HUES64 (cell line): Measurements from ENCODE around the gene LUZP4.
"Not testable (repeated sequence)": the region's sequence is repeated elsewhere in the genome, so short reads cannot be mapped to it uniquely, and the experiment has no call there.

ENCODE experiments used
- H3K27ac ChIP-seq: 2 replicates; pipeline ENCODE4 v1.7.0; 2013; ENCODE audit warnings: low read depth, low read length, inconsistent platforms
- H3K27me3 ChIP-seq: 2 replicates; pipeline ENCODE4 v1.6.1; 2013; ENCODE audit warnings: mild to moderate bottlenecking, low read length; ENCODE audit not compliant: insufficient read depth
- H3K36me3 ChIP-seq: 2 replicates; pipeline ENCODE4 v1.6.1; 2013; ENCODE audit warnings: mild to moderate bottlenecking, low read length; ENCODE audit not compliant: insufficient read depth
- H3K4me1 ChIP-seq: 2 replicates; pipeline ENCODE4 v1.6.1; 2013; ENCODE audit warnings: mild to moderate bottlenecking, low read length, moderate library complexity; ENCODE audit not compliant: insufficient read depth
- H3K4me3 ChIP-seq: 2 replicates; pipeline ENCODE4 v1.5.1; 2013; ENCODE audit warnings: mild to moderate bottlenecking, low read length, moderate library complexity
- H3K9ac ChIP-seq: 2 replicates; pipeline ENCODE4 v1.6.1; 2013; ENCODE audit warnings: mild to moderate bottlenecking, low read depth, low read length
- H3K9me3 ChIP-seq: 2 replicates; pipeline ENCODE4 v1.6.1; 2013; ENCODE audit warnings: low read depth, low read length; ENCODE audit not compliant: insufficient read depth
- WGBS: fragments of 150-250, 120-280 bp; methylation state at CpG from one replicate; pipeline ENCODE4 v1.1.7; 2013; ENCODE audit warnings: missing lambda C conversion rate; 5-methylcytosine and 5-hydroxymethylcytosine counted together

Gene LUZP4

GRCh38 chrX:115284877-115285276 is 4.6 kb upstream of the LUZP4 start:
- Histone ChIP-seq H3K9ac (no peak overlapping the region), H3K27ac (no peak overlapping the region), H3K9me3 (no peaks in the 10 kb centered on the region), H3K27me3 (no peaks in the 10 kb centered on the region), H3K4me1 (no peaks in the 10 kb centered on the region), H3K4me3 (no peak overlapping the region), H3K36me3 (no peaks in the 10 kb centered on the region)
- WGBS = 85% methylated on average over 3 of the region's 4 CpGs

- no peak overlapping the region for H3K27ac ChIP-seq
- WGBS = no CpG with 5 or more reads among the region's 1 CpG
- H3K4me3 ChIP-seq = no peak overlapping the region
- no peaks in the 10 kb centered on the region for H3K9me3 ChIP-seq
- H3K36me3 ChIP-seq = no peaks in the 10 kb centered on the region
- H3K9ac ChIP-seq = no peak overlapping the region
- H3K27me3 ChIP-seq = no peaks in the 10 kb centered on the region
- H3K4me1 ChIP-seq = no peaks in the 10 kb centered on the region
Measured at GRCh38 chrX:115297189-115297588, 7.7 kb downstream of the LUZP4 start.

- Histone ChIP-seq H3K36me3 (no peaks in the 10 kb centered on the region), H3K9me3 (0 out of 2 replicates have a peak, but pooled peaks cover 5% of the 10 kb centered on the region), H3K9ac (no peak overlapping the region), H3K27me3 (no peaks in the 10 kb centered on the region), H3K4me1 (peaks cover 10% of the 10 kb centered on the region), H3K27ac (no peak overlapping the region), H3K4me3 (0 out of 2 replicates have a peak overlapping the region, but pooled peaks have one; percentile 42)
- no CpG with 5 or more reads among the region's 1 CpG for WGBS
Measured at GRCh38 chrX:115311139-115311538, 21.6 kb downstream of the LUZP4 start.

GRCh38 chrX:115311601-115312001 is 22.1 kb downstream of the LUZP4 start:
- WGBS = 11% methylated on average over 19 of the region's 19 CpGs
- H3K4me3 ChIP-seq = peak overlapping the region; percentile 42
- no peaks in the 10 kb centered on the region for H3K36me3 ChIP-seq

DNA sequence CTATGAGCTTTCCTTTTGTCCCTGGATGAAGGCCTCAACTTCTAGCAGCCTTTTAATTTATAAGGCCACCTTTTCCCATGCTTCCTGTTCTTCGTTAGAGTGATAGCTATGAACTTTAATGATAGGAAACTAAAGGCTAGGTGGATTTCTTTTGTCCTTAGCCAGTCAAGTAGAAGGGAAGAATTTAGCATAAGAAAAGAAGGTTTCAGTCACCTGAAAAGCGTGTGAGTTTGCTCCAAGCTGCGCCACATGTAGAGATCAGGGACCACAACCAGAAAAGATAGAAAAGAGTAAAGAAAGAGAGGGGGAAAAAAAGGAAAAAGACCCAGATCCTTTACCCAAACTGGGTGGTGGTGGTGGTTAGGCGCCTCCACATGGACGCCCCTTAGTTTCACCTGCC is 28.6 kb downstream of the LUZP4 start:
- H3K4me1 ChIP-seq = no peaks in the 10 kb centered on the region; the same call in 1 of the 2 replicates
- H3K9me3 ChIP-seq = 0 out of 2 replicates have a peak, but pooled peaks cover 5% of the 10 kb centered on the region
- H3K4me3 ChIP-seq = no peak overlapping the region
- H3K9ac ChIP-seq = 0 out of 2 replicates have a peak overlapping the region, but pooled peaks have one; percentile 5
- H3K27ac ChIP-seq = peak overlapping the region; percentile 47; the same call in 1 of the 2 replicates
- WGBS = 64% methylated on average over 4 of the region's 5 CpGs
- H3K36me3 ChIP-seq = no peaks in the 10 kb centered on the region
- H3K27me3 ChIP-seq = no peaks in the 10 kb centered on the region

More at GRCh38 chrX:115311601-115312001, 22.1 kb downstream of the LUZP4 start:
- Histone ChIP-seq H3K27ac (no peak overlapping the region; the same call in 1 of the 2 replicates), H3K9me3 (0 out of 2 replicates have a peak, but pooled peaks cover 5% of the 10 kb centered on the region), H3K9ac (peak overlapping the region; percentile 55; the same call in 1 of the 2 replicates), H3K27me3 (no peaks in the 10 kb centered on the region), H3K4me1 (peaks cover 10% of the 10 kb centered on the region)

GRCh38 chrX:115322375-115322774 is 32.9 kb downstream of the LUZP4 start:
- Histone ChIP-seq H3K4me1 (no peaks in the 10 kb centered on the region; the same call in 1 of the 2 replicates), H3K27me3 (no peaks in the 10 kb centered on the region), H3K27ac (no peak overlapping the region), H3K9me3 (no peaks in the 10 kb centered on the region), H3K4me3 (no peak overlapping the region), H3K36me3 (no peaks in the 10 kb centered on the region), H3K9ac (no peak overlapping the region)

GRCh38 chrX:115324194-115324593 is 34.7 kb downstream of the LUZP4 start:
- H3K36me3 ChIP-seq = no peaks in the 10 kb centered on the region
- WGBS = 93% methylated on average over 3 of the region's 3 CpGs

DNA sequence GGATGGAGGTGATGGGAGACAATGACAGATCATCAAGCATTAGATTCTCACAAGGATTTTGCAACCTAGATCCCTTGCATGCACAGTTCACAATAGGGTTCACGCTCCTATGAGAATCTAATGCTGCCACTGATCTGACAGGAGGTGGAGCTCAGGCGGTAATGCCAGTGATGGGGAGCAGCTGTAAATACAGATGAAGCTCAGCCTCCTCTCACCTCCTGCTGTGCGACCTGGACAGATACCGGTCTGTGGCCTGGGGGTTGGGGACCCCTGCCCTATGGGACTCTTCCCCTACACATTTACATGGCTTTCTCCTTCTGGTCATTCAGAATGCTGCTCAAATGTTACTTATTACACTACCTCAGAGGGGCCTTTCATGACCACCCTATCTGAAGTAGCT is 39.8 kb downstream of the LUZP4 start:
- not testable (repeated sequence) for H3K4me1 ChIP-seq, H3K9me3 ChIP-seq, H3K27me3 ChIP-seq, H3K27ac ChIP-seq, H3K9ac ChIP-seq, H3K36me3 ChIP-seq, H3K4me3 ChIP-seq
- 74% methylated on average over 4 of the region's 4 CpGs for WGBS

More at GRCh38 chrX:115324194-115324593, 34.7 kb downstream of the LUZP4 start:
- Histone ChIP-seq H3K27me3 (no peaks in the 10 kb centered on the region), H3K27ac (no peak overlapping the region), H3K9me3 (no peaks in the 10 kb centered on the region), H3K4me1 (no peaks in the 10 kb centered on the region), H3K4me3 (no peak overlapping the region), H3K9ac (no peak overlapping the region)

- Histone ChIP-seq H3K4me3 (no peak overlapping the region), H3K36me3 (no peaks in the 10 kb centered on the region), H3K9ac (no peak overlapping the region), H3K27me3 (no peaks in the 10 kb centered on the region), H3K27ac (no peak overlapping the region), H3K9me3 (no peaks in the 10 kb centered on the region), H3K4me1 (0 out of 2 replicates have a peak, but pooled peaks cover 5% of the 10 kb centered on the region)
- WGBS = 33% methylated on average over 12 of the region's 18 CpGs
Measured at GRCh38 chrX:115330498-115331168, 41.1 kb downstream of the LUZP4 start.

GRCh38 chrX:115332832-115333231 is 43.3 kb downstream of the LUZP4 start:
- H3K9ac ChIP-seq = no peak overlapping the region
- 0 out of 2 replicates have a peak, but pooled peaks cover 5% of the 10 kb centered on the region for H3K4me1 ChIP-seq
- H3K4me3 ChIP-seq = no peak overlapping the region
- H3K36me3 ChIP-seq = no peaks in the 10 kb centered on the region
- H3K9me3 ChIP-seq = no peaks in the 10 kb centered on the region
- no peaks in the 10 kb centered on the region for H3K27me3 ChIP-seq
- WGBS = 92% methylated on average over 2 of the region's 4 CpGs
- no peak overlapping the region for H3K27ac ChIP-seq

GRCh38 chrX:115333446-115333845 is 43.9 kb downstream of the LUZP4 start:
- H3K4me3 ChIP-seq = no peak overlapping the region
- 0 out of 2 replicates have a peak, but pooled peaks cover 5% of the 10 kb centered on the region for H3K4me1 ChIP-seq
- 82% methylated on average over 1 of the region's 6 CpGs for WGBS
- no peaks in the 10 kb centered on the region for H3K27me3 ChIP-seq
- no peak overlapping the region for H3K27ac ChIP-seq
- no peaks in the 10 kb centered on the region for H3K9me3 ChIP-seq
- no peak overlapping the region for H3K9ac ChIP-seq
- H3K36me3 ChIP-seq = no peaks in the 10 kb centered on the region
